GM13977 (cell line): ENCODE results near the gene LHX3.

Source experiments
- DNase-seq: peaks from one replicate; pipeline ENCODE4 v3.0.0; 2012; ENCODE audit warnings: low spot score
- in situ Hi-C: fragments of 300-500 bp; cut with MboI; formaldehyde crosslinking; loops from one replicate; pipeline ENCODE4 v1.12.0; 2022; ENCODE audit warnings: low sequenced_read_pairs, low pct_unique_long_range_greater_than_20kb, mixed read lengths, inconsistent platforms; ENCODE audit not compliant: unreplicated experiment
- TF ChIP-seq, protein P1 (sequence below): IDR thresholded peaks from 2 replicates; pipeline ENCODE4 v1.5.1; 2012; ENCODE audit warnings: mild to moderate bottlenecking, control low read depth; ENCODE audit not compliant: insufficient read depth; ENCODE audit errors: extremely low read depth, missing control alignments

The LHX3 gene

DNA sequence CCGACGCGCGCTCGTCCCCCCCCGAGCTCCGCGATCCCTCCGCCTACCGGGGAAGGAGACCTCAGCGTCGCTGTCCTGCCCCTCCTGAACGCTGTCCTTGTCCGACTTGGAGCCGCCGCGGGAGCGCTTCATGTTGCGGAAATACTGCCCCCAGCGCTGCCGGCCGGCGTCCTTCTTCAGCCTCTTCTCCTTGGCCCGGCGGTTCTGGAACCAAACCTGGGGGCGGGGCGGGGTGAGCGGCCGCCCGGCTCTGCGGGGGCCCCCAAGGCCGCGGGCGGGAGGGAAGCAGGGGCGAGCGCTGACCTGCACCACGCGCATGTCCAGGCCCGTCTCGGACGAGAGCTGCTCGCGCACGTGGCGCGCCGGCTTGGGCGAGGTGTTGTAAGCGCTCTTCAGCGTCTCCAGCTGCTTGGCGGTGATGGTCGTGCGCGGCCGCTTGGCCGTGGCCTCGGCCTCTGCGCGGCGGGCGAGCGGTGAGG, 6.3 kb downstream of the LHX3 start:
- DNase-seq = no peak
- in situ Hi-C loops = no loop called here
- TF ChIP-seq, protein P1, sequence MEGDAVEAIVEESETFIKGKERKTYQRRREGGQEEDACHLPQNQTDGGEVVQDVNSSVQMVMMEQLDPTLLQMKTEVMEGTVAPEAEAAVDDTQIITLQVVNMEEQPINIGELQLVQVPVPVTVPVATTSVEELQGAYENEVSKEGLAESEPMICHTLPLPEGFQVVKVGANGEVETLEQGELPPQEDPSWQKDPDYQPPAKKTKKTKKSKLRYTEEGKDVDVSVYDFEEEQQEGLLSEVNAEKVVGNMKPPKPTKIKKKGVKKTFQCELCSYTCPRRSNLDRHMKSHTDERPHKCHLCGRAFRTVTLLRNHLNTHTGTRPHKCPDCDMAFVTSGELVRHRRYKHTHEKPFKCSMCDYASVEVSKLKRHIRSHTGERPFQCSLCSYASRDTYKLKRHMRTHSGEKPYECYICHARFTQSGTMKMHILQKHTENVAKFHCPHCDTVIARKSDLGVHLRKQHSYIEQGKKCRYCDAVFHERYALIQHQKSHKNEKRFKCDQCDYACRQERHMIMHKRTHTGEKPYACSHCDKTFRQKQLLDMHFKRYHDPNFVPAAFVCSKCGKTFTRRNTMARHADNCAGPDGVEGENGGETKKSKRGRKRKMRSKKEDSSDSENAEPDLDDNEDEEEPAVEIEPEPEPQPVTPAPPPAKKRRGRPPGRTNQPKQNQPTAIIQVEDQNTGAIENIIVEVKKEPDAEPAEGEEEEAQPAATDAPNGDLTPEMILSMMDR = no peak

DNA sequence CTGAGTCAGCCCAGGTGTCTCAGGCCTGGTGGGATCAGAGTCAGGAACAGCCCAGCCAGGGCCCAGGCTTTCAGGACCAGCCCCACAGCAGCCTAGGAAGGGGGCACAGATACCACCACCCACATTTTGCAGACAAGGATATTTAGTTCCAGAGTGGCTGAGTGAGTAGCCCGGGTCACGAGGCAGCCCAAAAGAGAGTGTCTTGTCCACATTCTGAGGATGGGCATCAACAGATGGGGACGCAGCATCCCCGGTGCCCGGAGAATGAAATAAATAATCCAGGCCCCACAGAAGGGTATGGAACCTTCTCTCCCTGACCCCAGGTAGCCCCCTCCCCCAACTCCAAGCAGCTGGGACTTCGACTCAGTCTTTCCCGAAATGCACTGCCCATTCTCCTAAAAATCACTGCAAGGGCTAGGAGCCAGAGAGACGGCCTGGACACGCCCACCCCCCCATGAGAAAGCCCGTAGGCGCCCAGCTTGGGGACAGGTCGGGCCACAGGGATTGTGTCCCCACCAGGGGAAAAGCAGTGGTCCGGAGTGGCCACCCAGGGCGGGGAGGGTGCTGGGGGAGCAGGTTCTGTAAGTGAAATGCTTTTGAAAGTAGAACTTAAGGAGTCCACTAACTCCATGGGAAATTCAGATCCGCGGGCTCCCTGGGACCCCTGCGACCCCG, 6.9 kb downstream of the LHX3 start:
- TF ChIP-seq, protein P1 = no peak
- no peak for DNase-seq
- in situ Hi-C loops = no loop called here

DNA sequence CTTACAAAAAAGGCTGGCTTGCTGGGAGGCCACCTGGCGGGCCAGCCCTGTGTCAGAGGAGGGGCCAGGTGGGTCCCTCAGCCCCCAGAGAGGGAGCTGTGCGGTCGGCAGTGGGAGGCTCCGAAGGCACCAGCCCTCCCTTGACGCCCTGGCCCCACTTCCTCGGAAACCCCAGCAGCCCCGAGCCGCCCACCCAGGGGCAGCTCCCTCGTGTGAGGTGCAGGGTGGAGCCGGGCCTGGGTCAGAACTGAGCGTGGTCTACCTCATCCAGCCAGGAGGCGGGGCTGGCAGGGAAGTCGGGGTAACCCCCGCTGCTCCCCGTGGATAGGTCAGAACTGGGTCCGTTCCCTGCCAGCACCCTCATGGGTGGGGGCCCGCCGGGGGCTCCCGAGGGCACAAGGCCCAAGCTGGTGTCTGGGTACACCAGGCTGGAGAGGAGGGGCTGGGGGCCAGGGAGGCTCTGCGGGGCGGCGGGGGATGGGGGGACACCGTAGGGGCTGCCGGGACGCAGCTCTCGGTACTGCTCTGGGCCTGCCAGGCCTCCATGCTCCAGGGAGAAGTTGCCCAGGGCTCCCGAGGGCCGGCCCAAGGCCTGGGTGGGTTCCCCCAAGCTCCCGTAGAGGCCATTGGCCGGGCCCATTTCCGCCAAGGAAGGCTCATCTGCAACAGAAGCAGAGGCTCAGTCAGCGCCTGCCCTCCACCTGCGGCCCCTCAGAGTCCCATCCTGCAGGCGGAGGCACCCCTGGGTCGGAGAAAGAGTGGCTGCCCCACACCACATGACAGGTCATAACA, 7.6 kb downstream of the LHX3 start:
- DNase-seq = no peak
- TF ChIP-seq, protein P1 = no peak
- in situ Hi-C loops = no loop called here

DNA sequence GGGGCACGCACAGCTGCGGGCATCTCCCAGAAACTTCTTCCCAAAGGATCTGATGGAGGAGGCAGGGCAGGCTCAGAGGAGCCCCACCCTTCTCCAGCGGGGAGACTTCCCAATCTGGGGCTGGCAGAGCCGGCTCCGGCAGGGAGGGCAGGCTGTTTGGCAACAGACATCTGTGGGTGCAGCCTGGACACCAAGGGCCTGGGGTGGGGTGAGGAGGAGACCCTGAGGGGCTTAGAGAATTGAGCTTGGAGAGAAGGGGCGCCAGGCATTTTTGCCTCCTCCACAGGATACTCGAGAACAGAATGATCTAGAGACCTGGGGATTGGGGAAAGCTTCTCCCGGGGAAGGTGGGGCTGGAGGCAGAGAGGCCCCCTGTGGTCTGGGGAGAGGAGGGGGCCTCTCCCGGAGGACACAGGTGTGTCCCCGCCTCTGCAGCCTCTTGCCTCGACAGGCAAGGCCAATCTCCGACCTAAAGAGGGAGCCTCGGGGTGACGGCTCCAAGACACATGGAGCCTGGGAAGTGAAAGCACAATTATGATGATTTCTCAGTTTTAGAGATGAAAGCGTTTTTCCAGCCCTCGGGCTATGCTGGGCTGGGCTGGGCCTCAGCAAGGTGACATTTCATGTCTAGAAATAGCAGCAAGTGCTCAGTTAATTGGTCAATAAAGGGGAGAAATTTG, 8.4 kb downstream of the LHX3 start:
- no peak for DNase-seq

DNA sequence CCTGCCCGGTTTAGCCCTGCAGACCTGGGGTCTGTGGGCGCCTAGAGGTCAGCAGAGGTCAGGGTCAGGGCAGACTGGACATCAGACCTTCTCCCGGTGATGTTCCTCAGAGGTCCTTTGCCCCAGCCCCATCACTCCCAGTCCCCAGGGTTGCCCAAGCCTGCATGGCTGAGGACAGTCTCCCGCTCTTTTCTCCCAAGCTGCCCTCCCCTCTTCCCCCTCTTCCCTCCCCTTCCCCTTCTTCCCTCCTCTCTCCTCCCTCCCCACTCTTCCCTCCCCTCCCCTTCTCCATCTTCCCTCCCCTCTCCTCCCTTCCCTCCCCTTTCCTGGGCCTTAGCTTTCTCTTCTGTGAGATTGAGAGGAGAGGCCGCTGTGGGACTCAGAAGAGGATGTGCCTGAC, 10.4 kb downstream of the LHX3 start:
- in situ Hi-C loops = no loop called here
- TF ChIP-seq, protein P1 = no peak
- DNase-seq = no peak

More for the DNA sequence above, 8.4 kb downstream of the LHX3 start:
- TF ChIP-seq, protein P1 = no peak
- in situ Hi-C loops = no loop called here

DNA sequence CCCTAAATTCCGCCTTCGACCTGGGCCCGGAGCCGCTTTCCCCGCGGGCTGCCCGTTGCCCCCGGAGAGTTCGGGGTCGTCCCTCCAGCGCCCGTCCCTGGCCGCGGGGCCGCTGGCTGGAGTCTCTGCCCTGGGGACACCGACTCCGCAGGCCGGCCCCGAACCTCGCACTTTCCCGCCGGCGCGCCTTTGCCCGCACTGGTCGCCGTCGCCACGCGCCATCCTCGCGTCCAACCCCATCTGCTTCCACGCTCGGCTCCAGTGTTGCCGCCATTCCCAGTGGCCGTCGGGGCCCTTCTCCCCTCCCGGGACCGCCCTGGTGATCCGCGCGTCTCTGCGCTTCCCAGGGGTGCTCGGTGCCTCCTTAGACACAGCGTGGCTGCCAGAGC, 11.0 kb downstream of the LHX3 start:
- in situ Hi-C loops = no loop called here
- DNase-seq = no peak
- TF ChIP-seq, protein P1 = no peak
